Stimulated activated effector memory CD8-positive, alpha-beta T cell treated with anti-CD3 and anti-CD28 coated beads, Interleukin-12 subunit alpha, Interleukin-12 subunit beta, amount 100 ng/mL, for 72 hours (primary cell): ENCODE data around the gene CNIH4.
"Not testable (repeated sequence)": the region's sequence is repeated elsewhere in the genome, so short reads cannot be mapped to it uniquely, and the experiment has no call there.

ENCODE experiments used
- ATAC-seq: fragments of 150-1000 bp; cut with Tn5 transposase; 2 replicates; pipeline ENCODE4 v1.10.0; 2021
- DNase-seq, 2 donors: peaks; one replicate each; pipeline ENCODE4 v3.0.0; 2021 to 2022; ENCODE audit warnings: low spot score in 2 of 2
- H3K27ac Mint-ChIP-seq: one replicate; pipeline ENCODE4 v1.8.0; 2022; ENCODE audit warnings: mild to moderate bottlenecking, mixed read lengths
- H3K36me3 Mint-ChIP-seq: one replicate; pipeline ENCODE4 v1.8.0; 2022; ENCODE audit warnings: mild to moderate bottlenecking, mixed read lengths
- H3K4me1 Mint-ChIP-seq: one replicate; pipeline ENCODE4 v1.8.0; 2022; ENCODE audit warnings: mixed read lengths
- H3K4me3 Mint-ChIP-seq: one replicate; pipeline ENCODE4 v1.8.0; 2022; ENCODE audit warnings: mild to moderate bottlenecking, mixed read lengths
- H3K9me3 Mint-ChIP-seq: one replicate; pipeline ENCODE4 v1.8.0; 2022; ENCODE audit warnings: mixed read lengths

The CNIH4 gene

DNA sequence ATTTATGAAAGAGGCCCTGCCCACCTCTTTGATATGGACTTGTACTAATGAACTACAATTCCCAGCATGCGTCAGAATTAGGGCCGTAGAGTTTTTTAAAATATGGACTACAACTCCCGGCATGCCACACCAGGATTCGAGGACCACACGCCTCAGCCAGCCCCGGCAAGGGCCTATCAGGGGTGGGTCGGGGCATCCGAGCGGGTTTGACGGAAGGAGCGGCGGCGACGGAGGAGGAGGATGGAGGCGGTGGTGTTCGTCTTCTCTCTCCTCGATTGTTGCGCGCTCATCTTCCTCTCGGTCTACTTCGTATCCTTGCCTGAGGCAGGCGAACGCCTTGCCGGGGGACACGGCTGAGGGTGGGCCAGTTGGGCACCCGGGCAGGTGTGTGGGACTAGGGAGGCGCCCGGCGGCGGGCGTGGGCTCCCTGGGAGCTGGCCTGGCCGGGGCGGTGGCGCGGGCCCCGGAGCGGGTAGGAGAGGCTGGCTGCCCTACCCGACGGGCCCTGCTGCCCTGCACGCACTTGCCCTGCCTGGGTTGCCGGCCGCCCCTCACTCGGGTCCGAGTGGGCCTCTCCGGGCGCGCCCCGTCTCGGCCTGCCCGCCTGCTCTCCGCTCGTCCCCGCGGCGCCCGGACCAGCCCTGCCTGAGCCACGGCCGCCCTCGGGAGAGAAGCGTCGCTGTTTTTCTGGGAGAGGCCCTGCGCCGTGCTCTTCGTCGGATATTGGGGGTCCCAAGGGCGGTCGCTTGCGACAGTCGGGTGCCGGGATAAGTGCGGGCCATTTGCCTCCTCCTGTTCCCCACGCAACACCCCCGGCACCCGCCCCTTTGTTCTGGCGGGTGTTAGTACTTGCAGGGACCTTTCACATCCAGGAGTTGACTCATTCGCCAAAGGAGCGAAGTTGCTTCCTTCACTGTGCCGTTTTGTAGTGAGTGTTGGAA, at the start of gene CNIH4:
Gene CNIH4 (plus strand): TSS at position 195 of the 941 bp plus-strand sequence. CDS start 46 bp downstream, at position 241.
- H3K4me1 Mint-ChIP-seq = peaks cover 26% of the 10 kb centered on the region
- DNase-seq = peak; percentile 75 to 91
- peaks cover 28% of the 10 kb centered on the region for H3K36me3 Mint-ChIP-seq
- H3K9me3 Mint-ChIP-seq = no peaks in the 10 kb centered on the region
- peak; percentile 99 for ATAC-seq
- peak within 1 kb of the TSS; percentile 96 for H3K4me3 Mint-ChIP-seq
- peak within 1 kb of the TSS; percentile 91 for H3K27ac Mint-ChIP-seq

DNA sequence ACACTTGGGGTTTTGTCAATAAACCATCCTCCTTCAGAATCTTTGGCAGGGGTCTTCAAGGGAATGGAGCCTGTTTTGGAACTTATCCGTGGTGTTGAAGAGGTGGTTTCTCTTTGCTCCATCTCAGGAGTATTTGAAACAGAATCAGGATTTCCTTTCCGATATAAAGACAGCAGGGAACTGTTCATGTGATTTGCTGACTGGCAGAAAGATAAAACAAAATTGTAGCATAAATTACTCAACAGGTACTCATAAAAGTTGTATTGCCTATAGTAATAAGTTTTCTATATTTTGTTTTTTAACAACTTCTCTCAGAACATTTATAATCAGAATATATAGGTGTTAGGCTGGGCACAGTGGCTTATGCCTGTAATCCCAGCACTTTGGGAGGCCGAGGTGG, 48.6 kb upstream of the CNIH4 start:
- Mint-ChIP-seq H3K27ac (no peak overlapping the region), H3K4me1 (no peaks in the 10 kb centered on the region), H3K4me3 (no peak overlapping the region), H3K9me3 (no peaks in the 10 kb centered on the region), H3K36me3 (peaks cover 90% of the 10 kb centered on the region)
- DNase-seq (no peak), ATAC-seq (no peak)

DNA sequence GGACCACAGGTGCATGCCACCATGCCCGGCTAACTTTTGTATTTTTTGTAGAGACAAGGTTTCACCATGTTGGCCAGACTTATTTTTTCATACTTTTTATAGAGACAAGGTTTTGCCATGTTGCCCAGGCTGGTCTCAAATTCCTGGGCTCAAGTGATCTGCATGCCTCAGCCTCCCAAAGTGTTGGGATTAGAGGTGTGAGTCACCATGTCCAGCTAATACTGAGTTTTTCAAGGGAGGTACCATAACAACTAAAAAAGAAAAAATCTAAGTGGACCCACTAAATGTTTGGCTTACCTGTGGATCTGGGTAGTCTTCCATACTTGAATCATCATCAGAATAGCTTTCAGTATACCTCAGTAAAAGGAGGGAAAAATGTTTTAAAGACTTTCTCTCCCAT, 45.2 kb upstream of the CNIH4 start:
- ATAC-seq, H3K4me1 Mint-ChIP-seq, H3K27ac Mint-ChIP-seq, DNase-seq, H3K9me3 Mint-ChIP-seq, H3K4me3 Mint-ChIP-seq: not testable (repeated sequence)
- peaks cover 90% of the 10 kb centered on the region for H3K36me3 Mint-ChIP-seq

DNA sequence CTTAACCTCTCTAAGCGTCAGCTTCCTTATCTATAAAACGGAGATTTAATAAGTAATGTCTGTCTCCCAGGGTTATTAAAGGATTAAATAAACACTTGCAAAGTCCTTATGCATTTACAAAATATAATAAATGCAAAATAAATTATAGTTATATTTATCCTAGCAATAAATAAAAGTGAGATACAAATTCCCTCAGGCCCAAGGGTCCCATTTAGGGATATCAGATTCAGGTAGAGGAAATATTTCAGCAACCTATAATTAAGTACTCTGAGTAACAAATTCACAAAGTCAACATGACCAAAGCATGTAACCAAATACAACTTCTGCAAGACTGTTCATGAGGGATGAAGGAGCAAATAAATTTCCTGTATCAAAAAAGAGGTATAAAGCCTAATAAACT, 44.7 kb upstream of the CNIH4 start:
- peaks cover 90% of the 10 kb centered on the region for H3K36me3 Mint-ChIP-seq
- H3K9me3 Mint-ChIP-seq = no peaks in the 10 kb centered on the region
- H3K4me1 Mint-ChIP-seq = no peaks in the 10 kb centered on the region
- DNase-seq (no peak), ATAC-seq (no peak)
- no peak overlapping the region for H3K4me3 Mint-ChIP-seq
- H3K27ac Mint-ChIP-seq = no peak overlapping the region

DNA sequence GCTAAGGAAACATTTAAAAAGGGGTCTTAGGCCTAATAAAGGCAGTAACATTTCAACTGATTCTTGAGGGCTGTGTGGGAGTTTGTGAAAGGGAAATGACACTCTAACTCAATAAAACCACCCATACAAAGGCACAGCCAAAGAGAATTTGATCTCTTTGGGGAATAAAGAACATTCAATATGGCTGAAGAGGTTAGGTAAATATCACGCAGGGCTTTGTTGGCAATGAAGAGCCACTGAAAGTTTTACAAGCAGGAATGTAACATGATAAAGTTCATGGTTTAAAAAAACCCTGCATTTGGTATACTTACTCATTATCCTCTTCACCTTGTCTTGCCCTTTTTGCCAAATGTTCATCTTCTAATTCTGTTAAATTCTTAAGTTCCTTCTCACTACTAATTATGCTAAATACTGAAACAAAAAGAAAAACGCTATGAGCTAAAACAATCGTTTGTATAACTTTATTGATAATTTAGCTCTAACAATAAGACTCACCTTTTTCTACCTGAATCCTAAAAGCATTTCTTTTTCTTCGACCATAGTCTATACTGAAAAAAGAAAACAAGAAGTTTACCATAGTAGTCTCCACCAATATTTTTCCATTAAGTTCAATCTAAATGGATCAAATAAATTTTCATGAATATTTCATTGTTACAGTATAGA, 39.2 kb upstream of the CNIH4 start:
- Mint-ChIP-seq H3K27ac (peak overlapping the region; percentile 8), H3K36me3 (peaks cover 67% of the 10 kb centered on the region), H3K9me3 (no peaks in the 10 kb centered on the region), H3K4me1 (peaks cover 11% of the 10 kb centered on the region), H3K4me3 (no peak overlapping the region)
- DNase-seq = no peak
- no peak for ATAC-seq

GRCh38 chr1:224321706-224322105, 35.0 kb upstream of the CNIH4 start:
- Mint-ChIP-seq H3K36me3 (peaks cover 49% of the 10 kb centered on the region), H3K4me1 (peaks cover 16% of the 10 kb centered on the region), H3K27ac (peak overlapping the region; percentile 41), H3K9me3 (no peaks in the 10 kb centered on the region), H3K4me3 (no peak overlapping the region)
- DNase-seq (no peak), ATAC-seq (no peak)

DNA sequence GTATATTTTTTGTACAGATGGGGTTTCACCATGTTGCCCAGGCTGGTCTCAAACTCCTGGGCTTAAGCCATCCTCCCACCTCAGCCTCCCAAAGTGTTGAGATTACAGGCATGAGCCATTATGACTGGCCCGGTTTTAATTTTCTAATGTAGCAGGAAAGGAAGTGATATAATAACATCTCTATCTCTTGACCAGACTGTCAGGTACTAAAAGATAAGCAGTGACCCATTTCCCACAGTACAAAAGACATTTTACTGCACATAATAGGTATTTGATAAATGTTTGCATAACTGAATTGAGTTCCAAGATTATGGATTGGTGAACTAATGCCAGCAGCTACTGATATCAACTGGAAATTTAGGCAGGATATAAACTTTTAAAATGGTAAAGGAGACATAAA, 30.7 kb upstream of the CNIH4 start:
- peaks cover 31% of the 10 kb centered on the region for H3K36me3 Mint-ChIP-seq
- no peak overlapping the region for H3K4me3 Mint-ChIP-seq
- DNase-seq (no peak), ATAC-seq (no peak)
- no peaks in the 10 kb centered on the region for H3K9me3 Mint-ChIP-seq
- H3K27ac Mint-ChIP-seq = no peak overlapping the region
- H3K4me1 Mint-ChIP-seq = peaks cover 38% of the 10 kb centered on the region

DNA sequence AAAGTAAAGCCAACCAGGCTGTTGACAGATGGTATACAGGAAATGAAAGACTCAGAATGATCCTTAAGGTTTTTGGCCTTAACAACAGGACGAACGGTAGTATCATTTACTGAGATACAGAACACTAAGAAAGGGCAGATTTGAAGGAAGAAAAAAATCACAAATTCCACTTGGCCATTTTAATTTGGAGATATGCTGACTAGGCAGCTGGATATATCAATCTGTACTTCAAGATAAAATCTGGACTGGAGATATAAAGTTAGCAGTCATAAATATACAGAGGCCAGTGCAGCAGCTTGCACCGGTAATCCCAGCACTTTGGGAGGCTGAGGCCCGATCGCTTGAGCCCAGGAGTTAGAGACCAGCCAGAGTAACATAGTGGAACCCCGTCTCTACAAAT, 28.0 kb upstream of the CNIH4 start:
- peak overlapping the region; percentile 100 for H3K27ac Mint-ChIP-seq

DNA sequence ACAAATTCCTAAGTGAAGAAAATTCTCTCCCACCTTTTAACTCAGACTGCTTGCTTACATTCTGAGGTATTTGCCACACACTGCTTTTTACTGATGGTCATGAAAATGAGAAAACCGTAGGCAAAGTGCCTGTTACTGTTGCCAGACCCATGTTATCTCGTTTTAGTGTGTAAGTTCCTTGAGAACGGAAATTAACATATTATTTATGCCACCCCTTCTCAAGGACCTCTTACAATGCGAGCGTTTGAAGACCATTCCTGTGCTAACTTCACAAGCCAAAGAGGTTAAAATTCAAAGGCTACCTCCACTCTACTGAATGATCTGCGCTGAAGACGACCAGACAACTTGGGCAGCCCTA, 27.2 kb upstream of the CNIH4 start:
- Mint-ChIP-seq H3K4me1 (peaks cover 33% of the 10 kb centered on the region), H3K4me3 (peak overlapping the region; percentile 90), H3K27ac (peak overlapping the region; percentile 100), H3K36me3 (peaks cover 24% of the 10 kb centered on the region), H3K9me3 (no peaks in the 10 kb centered on the region)
- ATAC-seq = no peak
- no peak for DNase-seq

More for the DNA sequence above, 28.0 kb upstream of the CNIH4 start:
- H3K9me3 Mint-ChIP-seq = no peaks in the 10 kb centered on the region
- peak overlapping the region; percentile 90 for H3K4me3 Mint-ChIP-seq
- H3K36me3 Mint-ChIP-seq = peaks cover 31% of the 10 kb centered on the region
- peaks cover 25% of the 10 kb centered on the region for H3K4me1 Mint-ChIP-seq
- ATAC-seq (no peak), DNase-seq (no peak)

DNA sequence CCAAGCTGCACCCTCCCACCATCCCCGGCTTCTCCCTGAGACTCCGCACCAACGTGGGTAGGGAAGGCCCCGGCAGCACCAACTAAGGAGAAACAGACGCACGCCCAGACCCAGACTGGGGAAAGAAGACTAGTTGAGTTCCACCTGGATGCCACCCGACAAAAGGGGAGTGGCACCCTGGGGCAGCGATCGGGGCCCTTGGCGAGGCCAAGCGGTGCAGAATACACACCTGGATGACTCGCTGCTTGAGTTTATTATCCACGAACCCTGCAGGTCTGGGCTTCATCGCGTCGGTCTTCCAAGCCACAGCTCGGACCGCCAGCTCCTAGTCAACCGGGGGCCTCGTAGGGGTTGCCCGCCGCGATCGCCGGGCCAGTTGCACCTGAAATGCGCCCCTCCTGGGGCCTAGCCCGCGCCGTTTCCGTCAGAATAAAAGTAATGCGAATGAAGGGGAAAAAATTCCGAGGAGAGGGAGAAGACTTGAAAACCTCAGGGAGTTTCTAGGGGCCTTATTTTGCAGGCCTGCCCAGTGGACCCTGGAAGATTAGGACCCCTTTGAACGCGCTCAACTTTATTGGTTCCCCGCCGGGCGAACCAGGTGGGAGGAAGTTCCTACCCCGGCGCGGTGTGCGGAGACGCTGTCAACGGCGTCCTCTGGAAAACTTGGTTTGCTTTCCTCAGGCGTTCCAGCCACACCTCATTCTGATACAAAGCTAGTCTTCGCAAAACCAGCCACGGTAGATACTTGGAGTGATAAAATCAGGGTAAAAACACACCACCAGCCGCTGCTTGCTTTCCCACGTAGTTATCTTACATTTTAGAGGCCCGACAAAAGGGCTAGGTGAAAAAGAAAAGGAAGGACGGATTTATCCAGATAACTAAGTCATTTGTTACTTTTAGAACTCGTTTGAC, 26.6 kb upstream of the CNIH4 start, which contains the start of gene NVL:
Gene NVL (minus strand): TSS at position 331 of the 912 bp plus-strand sequence. CDS start 45 bp downstream, at position 286.
- Mint-ChIP-seq H3K9me3 (no peaks in the 10 kb centered on the region), H3K36me3 (peaks cover 18% of the 10 kb centered on the region), H3K4me3 (peak within 1 kb of the TSS; percentile 90), H3K4me1 (peaks cover 36% of the 10 kb centered on the region), H3K27ac (peak within 1 kb of the TSS; percentile 100)
- ATAC-seq (peak; percentile 90), DNase-seq (peak; percentile 71 to 92)

DNA sequence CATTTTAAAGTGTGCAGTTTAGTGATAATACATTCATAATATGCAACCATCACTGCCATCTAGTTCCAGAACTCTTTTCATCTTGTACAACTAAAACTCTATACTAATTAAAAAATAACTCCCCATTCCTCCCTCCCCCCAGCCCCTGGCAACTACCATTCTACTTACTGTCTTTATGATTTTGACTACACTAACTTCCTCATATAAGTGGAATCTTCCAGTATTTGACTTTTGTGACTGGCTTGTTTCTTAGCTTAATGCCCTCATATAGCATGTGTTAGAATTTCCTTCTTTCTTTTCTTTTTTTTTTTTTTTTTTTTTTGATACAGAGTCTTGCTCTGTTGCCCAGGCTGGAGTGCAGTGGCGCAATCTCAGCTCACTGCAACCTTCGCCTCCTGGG, 25.4 kb upstream of the CNIH4 start:
- DNase-seq (no peak), ATAC-seq (no peak)
- Mint-ChIP-seq H3K36me3 (peaks cover 6% of the 10 kb centered on the region), H3K27ac (no peak overlapping the region), H3K4me3 (peak overlapping the region; percentile 90), H3K9me3 (no peaks in the 10 kb centered on the region), H3K4me1 (peaks cover 36% of the 10 kb centered on the region)

DNA sequence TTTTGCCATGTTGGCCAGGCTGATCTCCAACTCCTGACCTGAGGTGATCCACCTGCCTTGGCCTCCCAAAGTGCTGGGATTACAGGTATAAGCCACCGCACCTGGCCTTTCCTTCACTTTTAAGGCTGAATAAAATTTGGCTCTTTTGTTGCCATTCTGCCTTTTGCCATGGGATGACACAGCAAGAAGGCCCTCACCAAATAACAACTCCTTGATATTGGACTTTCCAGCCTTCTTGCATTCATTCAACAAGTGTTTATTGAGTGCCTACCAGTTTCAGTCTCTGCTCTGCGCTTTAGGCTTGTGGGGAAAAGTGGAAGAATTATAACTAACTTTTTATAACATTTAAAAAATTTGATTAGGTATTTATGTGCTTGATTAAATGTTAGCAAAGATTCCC, 24.9 kb upstream of the CNIH4 start:
- Mint-ChIP-seq H3K4me3 (peak overlapping the region; percentile 90), H3K4me1 (peaks cover 36% of the 10 kb centered on the region), H3K36me3 (peaks cover 6% of the 10 kb centered on the region), H3K9me3 (no peaks in the 10 kb centered on the region), H3K27ac (no peak overlapping the region)
- no peak for DNase-seq
- ATAC-seq = no peak

DNA sequence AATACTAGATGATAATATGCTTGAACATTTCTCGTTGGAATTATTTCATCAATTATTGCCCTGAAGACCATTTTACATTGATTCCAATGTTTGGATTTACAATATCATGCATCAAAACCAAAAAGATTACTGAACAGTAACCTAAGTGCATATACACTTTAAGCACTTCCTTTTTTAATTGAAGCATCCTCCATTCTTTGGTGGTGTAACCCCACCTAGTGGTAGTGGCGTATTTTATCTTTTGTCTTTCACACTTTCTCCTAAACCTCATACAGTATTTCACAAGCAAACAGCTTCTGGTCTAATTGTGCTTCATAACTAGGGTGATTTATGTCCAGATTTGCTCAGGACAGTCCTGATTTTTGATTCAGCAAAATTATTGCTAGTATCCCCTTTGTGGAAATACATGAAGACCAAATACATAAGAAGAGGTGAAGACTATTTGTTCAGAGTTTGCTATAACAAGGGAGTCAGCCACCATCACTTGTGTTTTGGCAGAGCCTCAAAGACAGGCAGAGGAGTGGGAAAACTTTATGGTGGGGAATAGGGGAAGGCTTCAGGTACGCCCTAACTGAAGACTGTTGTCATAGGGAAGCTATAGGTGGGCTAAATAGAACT, 23.3 kb upstream of the CNIH4 start:
- Mint-ChIP-seq H3K4me3 (peak overlapping the region; percentile 19), H3K9me3 (no peaks in the 10 kb centered on the region), H3K4me1 (peaks cover 26% of the 10 kb centered on the region), H3K36me3 (no peaks in the 10 kb centered on the region), H3K27ac (peak overlapping the region; percentile 53)
- peak; percentile 58 for ATAC-seq
- DNase-seq = no peak

DNA sequence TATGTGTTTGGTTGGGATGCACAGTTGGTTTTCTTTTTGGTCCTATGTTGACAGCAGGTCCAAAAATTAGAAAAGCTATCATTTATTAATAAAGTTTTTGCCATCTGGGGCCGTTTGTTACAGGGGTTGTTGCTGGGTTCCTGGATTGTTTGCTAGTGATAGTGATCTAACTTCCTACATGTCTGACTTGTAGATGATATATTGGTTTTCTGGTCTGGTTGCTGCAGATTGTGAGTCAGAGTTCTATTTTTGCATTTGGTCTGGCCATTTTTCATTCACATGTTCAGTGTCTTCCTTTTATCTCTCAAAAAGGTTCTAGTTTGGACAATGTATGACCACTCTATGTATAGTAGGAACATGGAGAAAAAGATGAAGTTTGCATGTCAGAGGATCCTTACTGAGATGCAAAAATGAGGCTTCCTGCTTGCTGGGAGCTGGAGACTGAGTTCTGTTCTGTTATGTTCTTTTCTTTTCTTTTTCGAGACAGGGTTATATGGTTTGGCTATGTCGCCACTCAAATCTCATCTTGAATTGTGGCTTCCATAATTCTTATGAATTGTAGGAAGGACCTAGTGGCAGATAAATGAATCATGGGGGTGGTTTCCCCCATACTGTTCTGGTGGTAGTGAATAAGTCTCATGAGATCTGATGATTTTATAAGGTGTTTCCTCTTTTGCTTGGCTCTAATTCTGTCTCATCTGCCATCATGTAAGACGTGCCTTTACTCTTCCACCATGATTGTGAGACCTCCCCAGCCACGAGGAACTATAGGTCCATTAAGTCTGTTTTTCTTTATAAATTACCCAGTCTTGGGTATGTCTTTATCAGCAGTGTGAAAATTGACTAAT, 22.5 kb upstream of the CNIH4 start:
- Mint-ChIP-seq H3K4me3 (peak overlapping the region; percentile 19), H3K4me1 (peaks cover 22% of the 10 kb centered on the region), H3K36me3 (no peaks in the 10 kb centered on the region), H3K9me3 (no peaks in the 10 kb centered on the region), H3K27ac (peak overlapping the region; percentile 53)
- DNase-seq = no peak
- ATAC-seq = peak; percentile 57
